SK-N-SH (cell line): Measurements from ENCODE around the gene RPL19. TPM values are rescaled to one million over a fixed set of nuclear protein-coding genes. Genes with fewer than 3 reads are reported as not detected.

Source experiments
- CTCF ChIA-PET: fragments of 300-600, 350-600 bp; formaldehyde crosslinking; extraction: SDS; loops from one replicate; lab custom pipeline; 2021; lab: Yijun Ruan, JAX
- POLR2A ChIA-PET: fragments of 350-600 bp; sonication (Branson Sonifier 250); formaldehyde crosslinking; extraction: SDS; loops from one replicate; lab custom pipeline; 2020; ENCODE audit warnings: antibody characterized with exemption, inconsistent platforms; lab: Yijun Ruan, JAX
- DNase-seq: peaks from one replicate; pipeline ENCODE4 v3.0.0; 2012
- H2AFZ ChIP-seq: fragments of 200-600 bp; sonication (generic); 2 replicates; pipeline ENCODE4 v1.8.1; 2016; ENCODE audit warnings: antibody characterized with exemption, mild to moderate bottlenecking, low read depth
- H3F3A ChIP-seq: fragments of 200-600 bp; sonication (generic); replicated peaks from 2 replicates; pipeline ENCODE3; 2016; ENCODE audit warnings: antibody characterized with exemption, mild to moderate bottlenecking; ENCODE audit not compliant: insufficient read depth
- H3K27ac ChIP-seq, 2 experiments: fragments of 200-500 bp in 1 of 2; fragments of 200-600 bp in 1 of 2; sonication (Bioruptor generic) in 1 of 2; sonication (generic), shearing (Covaris generic) in 1 of 2; 2 replicates each; pipeline versions ENCODE4 v1.5.1 to v1.6.1; 2014 to 2016; ENCODE audit warnings: low read depth in 2 of 2, inconsistent platforms in 1 of 2, low read length in 1 of 2, mild to moderate bottlenecking in 1 of 2, mixed read lengths in 1 of 2
- H3K27me3 ChIP-seq: fragments of 200-600 bp; sonication (generic), shearing (Covaris generic); 2 replicates; pipeline ENCODE4 v1.6.1; 2016; ENCODE audit warnings: mixed run types; ENCODE audit not compliant: insufficient read depth
- H3K36me3 ChIP-seq, 2 experiments: fragments of 200-500 bp in 1 of 2; fragments of 200-600 bp in 1 of 2; sonication (Bioruptor generic) in 1 of 2; sonication (generic) in 1 of 2; replicated peaks in 1 of 2; 2 replicates each; pipeline versions ENCODE3 to v1.5.1; 2014 to 2016; ENCODE audit warnings: low read length in 1 of 2, mild to moderate bottlenecking in 1 of 2; ENCODE audit not compliant: insufficient read depth in 2 of 2, control insufficient read depth in 1 of 2
- H3K4me1 ChIP-seq, 2 experiments: fragments of 200-500 bp in 1 of 2; fragments of 200-600 bp in 1 of 2; sonication (Bioruptor generic) in 1 of 2; sonication (generic), shearing (Covaris generic) in 1 of 2; 2 replicates each; pipeline versions ENCODE4 v1.5.1 to v1.6.1; 2014 to 2016; ENCODE audit warnings: low read depth in 1 of 2, low read length in 1 of 2, mixed run types in 1 of 2; ENCODE audit not compliant: insufficient read depth in 2 of 2, control insufficient read depth in 1 of 2
- H3K4me2 ChIP-seq: fragments of 200-600 bp; sonication (generic), shearing (Covaris generic); 2 replicates; pipeline ENCODE4 v1.6.1; 2017; ENCODE audit warnings: mixed run types
- H3K4me3 ChIP-seq, 2 experiments: fragments of 200-500 bp in 1 of 2; fragments of 200-600 bp in 1 of 2; sonication (Bioruptor generic) in 1 of 2; sonication (generic), shearing (Covaris generic) in 1 of 2; 2 replicates each; pipeline versions ENCODE4 v1.5.1 to v1.8.1; 2014 to 2016; ENCODE audit warnings: low read depth in 2 of 2, inconsistent platforms in 1 of 2, low read length in 1 of 2, mild to moderate bottlenecking in 1 of 2, mixed read lengths in 1 of 2, moderate library complexity in 1 of 2
- H3K79me2 ChIP-seq: fragments of 200-600 bp; sonication (generic); 2 replicates; pipeline ENCODE4 v1.8.1; 2017; ENCODE audit warnings: mild to moderate bottlenecking; ENCODE audit not compliant: insufficient read depth
- H3K9ac ChIP-seq: fragments of 200-600 bp; sonication (generic); 2 replicates; pipeline ENCODE4 v1.6.1; 2017; ENCODE audit warnings: mixed run types
- H3K9me2 ChIP-seq: fragments of 200-600 bp; sonication (generic); 2 replicates; pipeline ENCODE4 v1.6.1; 2017; ENCODE audit warnings: mixed run types
- H3K9me3 ChIP-seq: fragments of 200-600 bp; sonication (generic); 2 replicates; pipeline ENCODE4 v1.6.1; 2017; ENCODE audit warnings: mixed run types, mild to moderate bottlenecking, moderate library complexity
- H4K20me1 ChIP-seq: fragments of 200-600 bp; sonication (generic); 2 replicates; pipeline ENCODE4 v1.6.1; 2017; ENCODE audit warnings: mild to moderate bottlenecking, mixed run types; ENCODE audit not compliant: insufficient read depth
- ELF1 ChIP-seq: IDR thresholded peaks from 2 replicates; pipeline ENCODE4 v1.4.0; 2012
- EP300 ChIP-seq, 2 experiments: IDR thresholded peaks; 2 replicates each; pipeline versions ENCODE4 v1.4.0 to v1.6.1; 2012; ENCODE audit warnings: borderline replicate concordance in 1 of 2, low read depth in 1 of 2, low read length in 1 of 2
- EZH2phosphoT487 ChIP-seq: fragments of 200-600 bp; sonication (generic); IDR thresholded peaks from 2 replicates; pipeline ENCODE4 v1.6.1; 2017; ENCODE audit warnings: low read depth, mixed run types, mild to moderate bottlenecking, antibody characterized with exemption, moderate library complexity, borderline replicate concordance
- FOSL2 ChIP-seq: IDR thresholded peaks from 2 replicates; pipeline ENCODE4 v1.4.0; 2012; ENCODE audit warnings: low read depth, mild to moderate bottlenecking, moderate library complexity, borderline replicate concordance
- FOXM1 ChIP-seq: IDR thresholded peaks from 2 replicates; pipeline ENCODE4 v1.4.0; 2012; ENCODE audit warnings: low read depth, mild to moderate bottlenecking
- GABPA ChIP-seq: IDR thresholded peaks from 2 replicates; pipeline ENCODE4 v1.4.0; 2012; ENCODE audit warnings: low read depth, mild to moderate bottlenecking
- JUND ChIP-seq: IDR thresholded peaks from 2 replicates; pipeline ENCODE4 v1.4.0; 2012
- MEF2A ChIP-seq: IDR thresholded peaks from 2 replicates; pipeline ENCODE4 v1.4.0; 2012; ENCODE audit warnings: low read depth, borderline replicate concordance
- MXI1 ChIP-seq: IDR thresholded peaks from 2 replicates; pipeline ENCODE4 v1.6.1; 2012; ENCODE audit warnings: mild to moderate bottlenecking, low read depth, low read length, improper control_type of control experiment
- NRF1 ChIP-seq: IDR thresholded peaks from 2 replicates; pipeline ENCODE4 v1.6.1; 2012; ENCODE audit warnings: low read depth, mild to moderate bottlenecking, low read length
- POLR2AphosphoS5 ChIP-seq: IDR thresholded peaks from 2 replicates; pipeline ENCODE4 v1.6.1; 2012; ENCODE audit warnings: low read depth, low read length
- RFX5 ChIP-seq: IDR thresholded peaks from 2 replicates; pipeline ENCODE4 v1.6.1; 2012; ENCODE audit warnings: mild to moderate bottlenecking, improper control_type of control experiment, low read length
- RXRA ChIP-seq: IDR thresholded peaks from 2 replicates; pipeline ENCODE4 v1.4.0; 2012; ENCODE audit warnings: low read depth, mild to moderate bottlenecking, borderline replicate concordance
- SMC3 ChIP-seq: IDR thresholded peaks from 2 replicates; pipeline ENCODE4 v1.6.1; 2012; ENCODE audit warnings: low read depth, low read length, improper control_type of control experiment
- TAF1 ChIP-seq: IDR thresholded peaks from 2 replicates; pipeline ENCODE4 v1.6.1; 2012; ENCODE audit warnings: low read depth, mild to moderate bottlenecking, low read length, moderate library complexity, borderline replicate concordance
- TEAD4 ChIP-seq: IDR thresholded peaks from 2 replicates; pipeline ENCODE4 v1.4.0; 2012; ENCODE audit warnings: mild to moderate bottlenecking, borderline replicate concordance; ENCODE audit not compliant: insufficient read depth
- WGBS: methylation state at CpG from one replicate; pipeline ENCODE4 v1.1.6; 2017; ENCODE audit warnings: low lambda C conversion rate; 5-methylcytosine and 5-hydroxymethylcytosine counted together
- polyA plus RNA-seq, 3 experiments: library from polyadenylated mRNA; depleted of rRNA; stranded (reverse); fragments of >200 nt; gene quantifications; 2 replicates each; pipeline ENCODE4 v1.2.3, GENCODE V29; 2012
- TF ChIP-seq, protein P1 (sequence below): fragments of 150-350 bp; IDR thresholded peaks from 2 replicates; pipeline ENCODE4 v1.6.1; 2017; ENCODE audit warnings: antibody characterized with exemption, low read length, low read depth, borderline replicate concordance
- TF ChIP-seq, protein P2 (sequence below): IDR thresholded peaks from 2 replicates; pipeline ENCODE4 v1.6.1; 2012; ENCODE audit warnings: mild to moderate bottlenecking, low read depth, low read length, moderate library complexity

RPL19 gene
- polyA plus RNA-seq, 1 of the 3 experiments (the other 2 are of a cell fraction) = 3,473 TPM

DNA sequence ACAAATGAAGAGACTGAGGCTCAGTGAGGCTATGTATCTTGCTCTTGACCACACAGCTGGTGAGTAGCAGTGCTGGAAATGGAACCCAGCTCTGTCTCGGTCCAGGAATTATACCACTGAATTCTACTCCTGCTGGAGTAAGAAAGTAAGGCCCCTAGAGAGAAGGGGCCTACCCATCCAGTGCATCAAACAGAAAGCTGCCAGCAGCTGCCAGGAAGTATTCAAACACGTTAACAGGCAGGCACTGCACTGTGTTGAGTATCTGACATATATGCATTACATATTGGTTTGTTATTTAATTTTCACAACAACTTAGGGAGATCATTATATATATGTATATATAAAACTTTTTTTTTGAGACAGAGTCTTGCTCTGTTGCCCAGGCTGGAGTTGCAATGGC lies 38.1 kb upstream of the RPL19 start:
- no peak overlapping the region for H3K27ac ChIP-seq
- H3K9me2 ChIP-seq = no peaks in the 10 kb centered on the region
- no peak for DNase-seq
- H3K4me1 ChIP-seq = peaks cover 0 to 3% of the 10 kb centered on the region in 2 experiments; a peak in 2 of 4 replicates
- H3F3A ChIP-seq = peaks cover 5% of the 10 kb centered on the region
- no peaks in the 10 kb centered on the region for H3K9me3 ChIP-seq
- H3K27me3 ChIP-seq = no peaks in the 10 kb centered on the region
- H4K20me1 ChIP-seq = no peaks in the 10 kb centered on the region
- no peaks in the 10 kb centered on the region for H3K79me2 ChIP-seq
- TF ChIP-seq EP300 (IDR thresholded peaks at IDR 0.05; ENCODE audit: borderline replicate concordance in 1 of 2, low read depth in 1 of 2, low read length in 1 of 2) = no peak
- TF ChIP-seq RXRA = no peak
- no peak for TF ChIP-seq NRF1
- TF ChIP-seq TEAD4 = no peak
- TF ChIP-seq EZH2phosphoT487 = no peak
- TF ChIP-seq TAF1 = no peak
- no peak for TF ChIP-seq RFX5
- no peak for TF ChIP-seq MEF2A
- TF ChIP-seq GABPA = no peak
- no peak for TF ChIP-seq ELF1
- TF ChIP-seq FOSL2 = no peak
- no peak for TF ChIP-seq MXI1
- no peak for TF ChIP-seq POLR2AphosphoS5
- TF ChIP-seq SMC3 = no peak
- TF ChIP-seq, protein P1, sequence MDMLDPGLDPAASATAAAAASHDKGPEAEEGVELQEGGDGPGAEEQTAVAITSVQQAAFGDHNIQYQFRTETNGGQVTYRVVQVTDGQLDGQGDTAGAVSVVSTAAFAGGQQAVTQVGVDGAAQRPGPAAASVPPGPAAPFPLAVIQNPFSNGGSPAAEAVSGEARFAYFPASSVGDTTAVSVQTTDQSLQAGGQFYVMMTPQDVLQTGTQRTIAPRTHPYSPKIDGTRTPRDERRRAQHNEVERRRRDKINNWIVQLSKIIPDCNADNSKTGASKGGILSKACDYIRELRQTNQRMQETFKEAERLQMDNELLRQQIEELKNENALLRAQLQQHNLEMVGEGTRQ = no peak
- TF ChIP-seq, protein P2, sequence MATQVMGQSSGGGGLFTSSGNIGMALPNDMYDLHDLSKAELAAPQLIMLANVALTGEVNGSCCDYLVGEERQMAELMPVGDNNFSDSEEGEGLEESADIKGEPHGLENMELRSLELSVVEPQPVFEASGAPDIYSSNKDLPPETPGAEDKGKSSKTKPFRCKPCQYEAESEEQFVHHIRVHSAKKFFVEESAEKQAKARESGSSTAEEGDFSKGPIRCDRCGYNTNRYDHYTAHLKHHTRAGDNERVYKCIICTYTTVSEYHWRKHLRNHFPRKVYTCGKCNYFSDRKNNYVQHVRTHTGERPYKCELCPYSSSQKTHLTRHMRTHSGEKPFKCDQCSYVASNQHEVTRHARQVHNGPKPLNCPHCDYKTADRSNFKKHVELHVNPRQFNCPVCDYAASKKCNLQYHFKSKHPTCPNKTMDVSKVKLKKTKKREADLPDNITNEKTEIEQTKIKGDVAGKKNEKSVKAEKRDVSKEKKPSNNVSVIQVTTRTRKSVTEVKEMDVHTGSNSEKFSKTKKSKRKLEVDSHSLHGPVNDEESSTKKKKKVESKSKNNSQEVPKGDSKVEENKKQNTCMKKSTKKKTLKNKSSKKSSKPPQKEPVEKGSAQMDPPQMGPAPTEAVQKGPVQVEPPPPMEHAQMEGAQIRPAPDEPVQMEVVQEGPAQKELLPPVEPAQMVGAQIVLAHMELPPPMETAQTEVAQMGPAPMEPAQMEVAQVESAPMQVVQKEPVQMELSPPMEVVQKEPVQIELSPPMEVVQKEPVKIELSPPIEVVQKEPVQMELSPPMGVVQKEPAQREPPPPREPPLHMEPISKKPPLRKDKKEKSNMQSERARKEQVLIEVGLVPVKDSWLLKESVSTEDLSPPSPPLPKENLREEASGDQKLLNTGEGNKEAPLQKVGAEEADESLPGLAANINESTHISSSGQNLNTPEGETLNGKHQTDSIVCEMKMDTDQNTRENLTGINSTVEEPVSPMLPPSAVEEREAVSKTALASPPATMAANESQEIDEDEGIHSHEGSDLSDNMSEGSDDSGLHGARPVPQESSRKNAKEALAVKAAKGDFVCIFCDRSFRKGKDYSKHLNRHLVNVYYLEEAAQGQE = no peak
- no peak for TF ChIP-seq JUND
- TF ChIP-seq FOXM1 = no peak
- H3K36me3 ChIP-seq = no peaks in the 10 kb centered on the region
- 74% methylated on average over 2 of the region's 2 CpGs for WGBS
- H3K4me3 ChIP-seq = no peak overlapping the region
- H3K9ac ChIP-seq = no peak overlapping the region
- H2AFZ ChIP-seq = no peak overlapping the region
- POLR2A ChIA-PET = no interaction called here
- CTCF ChIA-PET = interaction anchor here (0.6 to 1.8 kb wide), 2 partner anchors 13 to 545 kb away, joined by 3 to 7 read pairs; no protein-coding TSS in a partner anchor
- H3K4me2 ChIP-seq = no peak overlapping the region
